Kidney epithelial cell (primary cell): Measurements from ENCODE around the gene ERVFRD-1. TPM values are rescaled to one million over a fixed set of nuclear protein-coding genes. Genes with fewer than 3 reads are reported as not detected.

Source experiments
- DNase-seq: peaks from one replicate; pipeline ENCODE4 v3.0.0-alpha.2; 2010; ENCODE audit warnings: low read depth
- H3K27me3 ChIP-seq: 2 replicates; pipeline ENCODE4 v1.6.0; 2011; ENCODE audit warnings: low read length; ENCODE audit not compliant: control insufficient read depth, insufficient read depth
- H3K36me3 ChIP-seq: 2 replicates; pipeline ENCODE4 v1.5.1; 2011; ENCODE audit warnings: low read length; ENCODE audit not compliant: control insufficient read depth, insufficient read depth
- H3K4me3 ChIP-seq: 2 replicates; pipeline ENCODE4 v1.5.1; 2011; ENCODE audit warnings: low read depth, mild to moderate bottlenecking, control low read depth, low read length
- total RNA-seq: library from RNA; depleted of rRNA; stranded (reverse); fragments of >200 nt; gene quantifications from 2 replicates; pipeline ENCODE4 v1.2.3, GENCODE V29; 2015
- TF ChIP-seq, protein P1 (sequence below): IDR thresholded peaks from 2 replicates; pipeline ENCODE4 v1.5.1; 2011; ENCODE audit warnings: mild to moderate bottlenecking, moderate library complexity, low read length, control low read depth, inconsistent platforms; ENCODE audit not compliant: insufficient read depth, poor library complexity, severe bottlenecking

The ERVFRD-1 gene
- total RNA-seq, 1 donor from 2014 or later, result not detected

DNA sequence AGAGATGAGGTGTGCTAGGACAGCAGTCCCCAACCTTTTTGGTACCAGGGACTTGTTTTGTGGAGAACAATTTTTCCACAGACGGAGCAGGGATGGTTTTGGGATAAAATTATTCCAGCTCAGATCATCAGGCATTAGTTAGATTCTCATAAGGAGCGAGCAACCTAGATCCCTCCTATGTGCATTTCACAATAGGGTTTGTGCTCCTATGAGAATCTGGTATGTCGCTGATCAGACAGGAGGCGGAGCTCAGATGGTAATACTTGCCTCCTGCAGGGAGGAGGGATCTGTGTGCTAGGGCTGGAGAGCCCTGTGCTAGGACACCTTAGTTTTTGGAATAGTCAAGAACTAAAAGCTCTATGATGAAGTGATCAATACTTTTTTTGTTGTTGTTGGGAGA lies 15.4 kb downstream of the ERVFRD-1 start:
- TF ChIP-seq, protein P1, sequence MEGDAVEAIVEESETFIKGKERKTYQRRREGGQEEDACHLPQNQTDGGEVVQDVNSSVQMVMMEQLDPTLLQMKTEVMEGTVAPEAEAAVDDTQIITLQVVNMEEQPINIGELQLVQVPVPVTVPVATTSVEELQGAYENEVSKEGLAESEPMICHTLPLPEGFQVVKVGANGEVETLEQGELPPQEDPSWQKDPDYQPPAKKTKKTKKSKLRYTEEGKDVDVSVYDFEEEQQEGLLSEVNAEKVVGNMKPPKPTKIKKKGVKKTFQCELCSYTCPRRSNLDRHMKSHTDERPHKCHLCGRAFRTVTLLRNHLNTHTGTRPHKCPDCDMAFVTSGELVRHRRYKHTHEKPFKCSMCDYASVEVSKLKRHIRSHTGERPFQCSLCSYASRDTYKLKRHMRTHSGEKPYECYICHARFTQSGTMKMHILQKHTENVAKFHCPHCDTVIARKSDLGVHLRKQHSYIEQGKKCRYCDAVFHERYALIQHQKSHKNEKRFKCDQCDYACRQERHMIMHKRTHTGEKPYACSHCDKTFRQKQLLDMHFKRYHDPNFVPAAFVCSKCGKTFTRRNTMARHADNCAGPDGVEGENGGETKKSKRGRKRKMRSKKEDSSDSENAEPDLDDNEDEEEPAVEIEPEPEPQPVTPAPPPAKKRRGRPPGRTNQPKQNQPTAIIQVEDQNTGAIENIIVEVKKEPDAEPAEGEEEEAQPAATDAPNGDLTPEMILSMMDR, result no peak
- no peaks in the 10 kb centered on the region for H3K36me3 ChIP-seq
- no peaks in the 10 kb centered on the region for H3K27me3 ChIP-seq
- no peak for DNase-seq
- H3K4me3 ChIP-seq, result no peak overlapping the region

DNA sequence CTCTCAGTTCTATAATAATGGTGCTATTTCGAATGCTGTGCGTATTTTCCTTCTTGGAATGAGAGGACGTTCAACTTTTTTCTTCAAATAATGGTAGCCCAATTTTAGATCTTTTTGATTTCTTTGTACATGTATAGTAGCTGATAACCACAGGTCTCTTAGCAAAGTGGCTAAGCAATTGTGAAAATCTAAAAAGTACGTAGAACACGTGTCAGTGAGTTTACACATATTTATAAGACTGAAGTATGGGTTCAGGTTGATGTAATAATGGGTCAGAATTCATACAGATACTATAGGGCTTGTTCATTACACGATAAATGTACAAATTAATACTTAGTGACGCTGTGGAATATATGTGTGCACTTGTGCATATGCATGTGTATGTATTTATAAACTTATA lies 16.6 kb downstream of the ERVFRD-1 start:
- TF ChIP-seq, protein P1, result no peak
- Histone ChIP-seq H3K36me3 (no peaks in the 10 kb centered on the region), H3K4me3 (peak overlapping the region; percentile 99), H3K27me3 (no peaks in the 10 kb centered on the region)
- no peak for DNase-seq

DNA sequence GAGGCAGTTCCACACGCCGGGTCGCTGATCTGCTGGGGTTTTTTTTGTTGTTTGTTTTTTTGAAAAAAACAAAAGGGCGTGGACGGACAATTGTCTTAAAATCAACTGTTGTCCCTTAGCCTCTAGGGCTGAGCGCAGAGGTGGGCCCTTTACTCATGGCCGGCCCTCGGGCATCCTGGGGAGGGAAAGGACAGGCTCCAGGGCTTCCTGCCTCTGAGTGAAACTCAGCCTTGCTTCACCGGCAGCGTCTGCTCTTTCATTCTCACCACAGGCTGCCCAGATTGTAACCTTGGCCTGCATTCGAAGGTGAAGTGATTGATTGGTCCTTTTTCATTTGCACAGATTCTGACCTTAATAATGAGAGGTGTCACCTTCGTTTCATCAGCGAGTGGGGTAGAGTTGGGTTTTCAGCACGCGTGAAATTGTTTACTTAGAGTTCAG lies 17.1 kb downstream of the ERVFRD-1 start:
- TF ChIP-seq, protein P1, result no peak
- Histone ChIP-seq H3K27me3 (no peaks in the 10 kb centered on the region), H3K36me3 (no peaks in the 10 kb centered on the region), H3K4me3 (peak overlapping the region; percentile 99)
- no peak for DNase-seq

DNA sequence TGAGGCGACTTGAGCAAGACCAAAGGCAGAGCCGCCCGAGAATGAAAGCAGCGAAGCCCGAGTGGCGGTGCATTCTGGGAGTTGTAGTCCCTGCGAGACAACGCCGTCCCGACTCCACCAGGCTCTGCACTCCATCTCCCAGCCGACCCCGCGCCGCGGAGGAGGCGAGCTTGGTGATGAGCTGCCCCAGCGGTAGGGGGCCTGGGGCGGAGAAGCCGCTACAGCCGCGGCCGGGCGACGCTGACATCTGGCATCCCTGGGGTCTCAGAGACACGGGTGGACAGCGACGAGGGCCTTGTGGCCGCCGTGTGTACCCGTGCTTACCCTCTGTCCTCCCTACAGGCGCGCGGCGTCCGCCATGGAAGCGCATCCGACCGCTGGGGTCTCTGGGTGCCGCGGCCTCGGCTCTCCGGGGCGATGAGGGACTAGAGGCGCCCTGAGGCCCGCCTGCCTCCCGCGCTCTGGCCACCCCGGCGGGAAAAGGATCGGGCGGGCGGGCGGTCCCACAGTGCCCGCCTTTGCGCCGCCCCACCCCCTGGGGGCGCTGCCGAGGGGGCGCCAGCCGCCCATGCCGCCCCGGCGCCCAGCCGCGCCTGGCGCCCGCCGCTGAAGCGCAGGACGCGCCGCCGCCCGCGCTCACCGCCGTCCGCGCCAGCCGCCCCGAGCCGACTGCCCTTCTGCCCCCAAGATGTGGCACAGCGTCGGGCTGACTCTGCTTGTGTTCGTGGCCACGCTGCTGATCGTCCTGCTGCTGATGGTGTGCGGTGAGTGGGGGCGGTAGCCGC lies 17.7 kb downstream of the ERVFRD-1 start, which contains the start of gene SMIM13:
TSS of gene SMIM13 (plus strand) at position 209 of the 785 bp plus-strand sequence. CDS start at position 689, 480 bp downstream.
- Histone ChIP-seq H3K36me3 (no peaks in the 10 kb centered on the region), H3K27me3 (no peaks in the 10 kb centered on the region), H3K4me3 (peak within 1 kb of the TSS; percentile 99)
- DNase-seq, result peak; percentile 93
- TF ChIP-seq, protein P1, result peak; percentile 32

DNA sequence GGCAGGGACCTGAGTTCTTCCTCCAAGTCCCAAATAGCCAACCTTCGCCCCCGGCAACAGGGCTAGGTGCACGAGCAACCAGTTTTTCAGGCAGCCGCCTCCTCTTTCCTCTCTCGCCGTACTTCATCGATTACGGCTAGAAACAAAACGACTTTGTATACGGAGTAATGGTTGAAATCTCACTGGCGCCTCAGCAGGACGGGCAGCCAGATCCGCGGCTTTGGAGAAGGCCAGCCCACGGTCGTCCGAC lies 18.2 kb downstream of the ERVFRD-1 start:
- TF ChIP-seq, protein P1, result no peak
- H3K4me3 ChIP-seq, result peak overlapping the region; percentile 99
- no peaks in the 10 kb centered on the region for H3K27me3 ChIP-seq
- DNase-seq, result no peak
- no peaks in the 10 kb centered on the region for H3K36me3 ChIP-seq
